Left ventricle myocardium inferior (tissue), 1 donor: Measurements from ENCODE around the gene SPTY2D1. TPM values are rescaled to one million over a fixed set of nuclear protein-coding genes. Genes with fewer than 3 reads are reported as not detected.

Experiments used
- DNase-seq: peaks from one replicate; pipeline ENCODE4 v3.0.0-alpha.2; 2020
- H3K27ac ChIP-seq: fragments of 200-600 bp; replicated peaks from 2 replicates; pipeline ENCODE4 v1.8.0; 2021
- H3K27me3 ChIP-seq: fragments of 200-600 bp; 2 replicates; pipeline ENCODE4 v1.8.0; 2021; ENCODE audit warnings: low read depth
- H3K36me3 ChIP-seq: fragments of 200-600 bp; 2 replicates; pipeline ENCODE4 v1.8.0; 2021
- H3K4me1 ChIP-seq: fragments of 200-600 bp; 2 replicates; pipeline ENCODE4 v1.8.0; 2021
- H3K4me3 ChIP-seq: fragments of 200-600 bp; 2 replicates; pipeline ENCODE4 v1.8.0; 2021; ENCODE audit warnings: mild to moderate bottlenecking, moderate library complexity
- H3K9me3 ChIP-seq: fragments of 200-600 bp; replicated peaks from 2 replicates; pipeline ENCODE4 v1.8.0; 2021
- intact Hi-C: fragments of 100-400 bp; cut with micrococcal nuclease; formaldehyde crosslinking; loops from one replicate; pipeline ENCODE4 v1.11.0; 2022
- total RNA-seq: library from RNA; stranded (reverse); fragmentation: NEBNext Ultra II Directional; extraction: Animal tissue kit (Norgen Biotek cat#: 25700); gene quantifications from one replicate; pipeline ENCODE4 v1.2.1, GENCODE V29; 2021
- TF ChIP-seq, protein P1 (sequence below): fragments of 200-600 bp; IDR thresholded peaks from 2 replicates; pipeline ENCODE4 v1.8.0; 2021; ENCODE audit warnings: antibody characterized with exemption, mild to moderate bottlenecking, borderline replicate concordance
- donor health status: DM: no; HTN: yes; CAD: no; lungs with severe emphysema.

SPTY2D1 gene
- total RNA-seq, 1 donor from 2014 or later, result 8.7 TPM

DNA sequence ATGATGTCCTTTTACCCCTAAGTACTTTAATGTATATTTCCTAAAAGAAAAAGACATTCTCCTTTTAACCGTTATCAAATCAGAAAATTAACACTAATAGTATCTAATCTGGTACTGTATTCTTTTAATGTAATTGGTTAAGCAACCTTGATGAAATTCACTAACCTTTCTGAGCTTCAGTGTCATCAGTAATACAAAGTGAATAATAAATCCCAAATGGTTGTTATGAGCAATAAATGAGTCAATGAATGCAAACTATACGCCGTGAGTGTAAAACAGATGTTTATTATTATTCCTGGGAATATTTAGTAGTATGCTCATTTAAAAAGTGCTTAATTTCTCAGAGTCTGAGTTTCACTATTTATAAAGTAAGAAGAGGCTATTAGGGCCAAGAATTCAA lies 67.1 kb downstream of the SPTY2D1 start:
- TF ChIP-seq, protein P1, sequence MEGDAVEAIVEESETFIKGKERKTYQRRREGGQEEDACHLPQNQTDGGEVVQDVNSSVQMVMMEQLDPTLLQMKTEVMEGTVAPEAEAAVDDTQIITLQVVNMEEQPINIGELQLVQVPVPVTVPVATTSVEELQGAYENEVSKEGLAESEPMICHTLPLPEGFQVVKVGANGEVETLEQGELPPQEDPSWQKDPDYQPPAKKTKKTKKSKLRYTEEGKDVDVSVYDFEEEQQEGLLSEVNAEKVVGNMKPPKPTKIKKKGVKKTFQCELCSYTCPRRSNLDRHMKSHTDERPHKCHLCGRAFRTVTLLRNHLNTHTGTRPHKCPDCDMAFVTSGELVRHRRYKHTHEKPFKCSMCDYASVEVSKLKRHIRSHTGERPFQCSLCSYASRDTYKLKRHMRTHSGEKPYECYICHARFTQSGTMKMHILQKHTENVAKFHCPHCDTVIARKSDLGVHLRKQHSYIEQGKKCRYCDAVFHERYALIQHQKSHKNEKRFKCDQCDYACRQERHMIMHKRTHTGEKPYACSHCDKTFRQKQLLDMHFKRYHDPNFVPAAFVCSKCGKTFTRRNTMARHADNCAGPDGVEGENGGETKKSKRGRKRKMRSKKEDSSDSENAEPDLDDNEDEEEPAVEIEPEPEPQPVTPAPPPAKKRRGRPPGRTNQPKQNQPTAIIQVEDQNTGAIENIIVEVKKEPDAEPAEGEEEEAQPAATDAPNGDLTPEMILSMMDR, result no peak
- intact Hi-C loops, result no loop called here
- no peaks in the 10 kb centered on the region for H3K27me3 ChIP-seq
- no peaks in the 10 kb centered on the region for H3K9me3 ChIP-seq
- DNase-seq, result no peak
- H3K4me3 ChIP-seq, result no peak overlapping the region
- H3K27ac ChIP-seq, result no peak overlapping the region
- no peaks in the 10 kb centered on the region for H3K4me1 ChIP-seq
- peaks cover 82% of the 10 kb centered on the region for H3K36me3 ChIP-seq

GRCh38 chr11:18566406-18566805 lies 67.7 kb downstream of the SPTY2D1 start:
- H3K4me1 ChIP-seq, result no peaks in the 10 kb centered on the region
- TF ChIP-seq, protein P1, result no peak
- H3K27me3 ChIP-seq, result no peaks in the 10 kb centered on the region
- no peak for DNase-seq
- H3K27ac ChIP-seq, result no peak overlapping the region
- peaks cover 82% of the 10 kb centered on the region for H3K36me3 ChIP-seq
- no peak overlapping the region for H3K4me3 ChIP-seq
- no peaks in the 10 kb centered on the region for H3K9me3 ChIP-seq
- intact Hi-C loops, result no loop called here

GRCh38 chr11:18564149-18564548 lies 70.0 kb downstream of the SPTY2D1 start:
- intact Hi-C loops, result no loop called here
- H3K36me3 ChIP-seq, result peaks cover 78% of the 10 kb centered on the region

DNA sequence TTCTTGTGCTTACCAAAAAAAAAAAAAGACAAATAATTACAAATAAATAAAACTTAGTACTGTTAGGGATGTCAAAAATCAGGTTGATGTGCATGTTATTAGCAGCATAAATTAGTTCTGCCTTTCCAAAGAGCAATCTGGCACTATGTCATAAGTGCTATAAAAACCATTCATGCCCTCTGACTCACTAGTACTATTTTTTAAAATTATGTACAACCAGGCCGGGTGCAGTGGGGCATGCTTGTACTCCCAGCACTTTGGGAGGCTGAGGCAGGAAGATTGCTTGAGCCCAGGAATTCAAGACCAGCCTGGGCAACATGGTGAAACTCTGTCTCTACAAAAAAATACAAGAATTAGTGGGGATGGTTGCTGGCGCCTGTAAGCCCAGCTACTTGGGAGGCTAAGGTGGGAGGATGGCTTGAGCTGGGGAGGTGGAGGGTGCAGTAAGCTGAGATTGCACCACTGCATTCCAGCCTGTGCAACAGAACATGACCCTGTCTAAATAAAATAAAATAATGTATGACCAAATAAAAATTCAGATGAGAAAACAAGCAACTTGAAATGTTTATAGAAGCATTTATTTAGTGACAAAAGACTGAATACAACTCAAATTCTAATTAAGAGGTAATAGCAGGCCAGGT lies 70.9 kb downstream of the SPTY2D1 start:
- TF ChIP-seq, protein P1, result no peak
- H3K27ac ChIP-seq, result no peak overlapping the region
- no peaks in the 10 kb centered on the region for H3K9me3 ChIP-seq
- no peaks in the 10 kb centered on the region for H3K27me3 ChIP-seq
- intact Hi-C loops, result no loop called here
- H3K4me3 ChIP-seq, result no peak overlapping the region
- DNase-seq, result no peak
- H3K36me3 ChIP-seq, result peaks cover 80% of the 10 kb centered on the region
- no peaks in the 10 kb centered on the region for H3K4me1 ChIP-seq

More at GRCh38 chr11:18564149-18564548, 70.0 kb downstream of the SPTY2D1 start:
- Histone ChIP-seq H3K9me3 (no peaks in the 10 kb centered on the region), H3K27ac (no peak overlapping the region), H3K4me3 (no peak overlapping the region), H3K4me1 (no peaks in the 10 kb centered on the region), H3K27me3 (no peaks in the 10 kb centered on the region)
- DNase-seq, result no peak
- TF ChIP-seq, protein P1, result no peak

Other genes starting within 250 kb of the SPTY2D1 start
- 332 TPM for gene LDHA, start 239.8 kb downstream of the SPTY2D1 start, total RNA-seq
- gene LDHC, start 222.0 kb downstream of the SPTY2D1 start, total RNA-seq, result not detected
- not detected for gene LDHAL6A, start 178.5 kb downstream of the SPTY2D1 start, total RNA-seq
- 70.9 TPM for gene TSG101, start 107.4 kb downstream of the SPTY2D1 start, total RNA-seq
- 17.7 TPM for gene UEVLD, start 45.6 kb downstream of the SPTY2D1 start, total RNA-seq
- gene MISFA, start 34.6 kb downstream of the SPTY2D1 start, total RNA-seq, result 10.7 TPM
- 5.4 TPM for gene TMEM86A, start 64.4 kb upstream of the SPTY2D1 start, total RNA-seq
- gene IGSF22, start 91.8 kb upstream of the SPTY2D1 start, total RNA-seq, result 0.49 TPM
- 0.47 TPM for gene PTPN5, start 157.5 kb upstream of the SPTY2D1 start, total RNA-seq